Inflammatory macrophage (primary cell): Measurements from ENCODE around the gene CDCA4.

Experiments
- DNase-seq, 2 donors: peaks; one replicate each; pipeline ENCODE4 v3.0.0-alpha.2; 2020 to 2022

The CDCA4 gene

GRCh38 chr14:105013150-105013785 lies 7.6 kb downstream of the CDCA4 start:
- no peak for DNase-seq

GRCh38 chr14:105012171-105012985 lies 8.5 kb downstream of the CDCA4 start:
- peak; percentile 32 to 41 for DNase-seq

GRCh38 chr14:105011312-105011990 lies 9.4 kb downstream of the CDCA4 start:
- DNase-seq = no peak

- no peak for DNase-seq
These were observed 10.0 kb downstream of the CDCA4 start for GRCh38 chr14:105010891-105011291.

GRCh38 chr14:105010106-105010505 lies 10.8 kb downstream of the CDCA4 start:
- no peak for DNase-seq

GRCh38 chr14:105007593-105008264 lies 13.2 kb downstream of the CDCA4 start:
- DNase-seq = no peak

- no peak for DNase-seq
These were observed 13.9 kb downstream of the CDCA4 start for GRCh38 chr14:105006831-105007592.

- no peak for DNase-seq
These were observed 14.7 kb downstream of the CDCA4 start for GRCh38 chr14:105005929-105006830.

GRCh38 chr14:105005329-105005928 lies 15.5 kb downstream of the CDCA4 start:
- no peak for DNase-seq

GRCh38 chr14:104999361-104999760 lies 21.5 kb downstream of the CDCA4 start:
- no peak for DNase-seq

GRCh38 chr14:104998801-104999200 lies 22.1 kb downstream of the CDCA4 start:
- DNase-seq = no peak

GRCh38 chr14:104996483-104996882 lies 24.4 kb downstream of the CDCA4 start:
- no peak for DNase-seq

- DNase-seq = no peak
These were observed 24.9 kb downstream of the CDCA4 start for GRCh38 chr14:104996032-104996431.

- no peak for DNase-seq
These were observed 25.9 kb downstream of the CDCA4 start for GRCh38 chr14:104994978-104995377.

GRCh38 chr14:104993808-104994591 lies 26.9 kb downstream of the CDCA4 start:
- no peak for DNase-seq

- DNase-seq = no peak
These were observed 27.6 kb downstream of the CDCA4 start for GRCh38 chr14:104993306-104993705.

GRCh38 chr14:104992501-104992900 lies 28.4 kb downstream of the CDCA4 start:
- DNase-seq = no peak

GRCh38 chr14:104991896-104992230 lies 29.0 kb downstream of the CDCA4 start:
- DNase-seq = no peak

GRCh38 chr14:104989951-104990303 lies 31.0 kb downstream of the CDCA4 start:
- DNase-seq = no peak
